HAP-1 (cell line): ENCODE data around the gene KIF12.
A peak's percentile ranks its signal among the peaks of the same experiment; 100 is the strongest.

Experiments
- DNase-seq, 2 experiments: peaks; one replicate each; pipeline ENCODE4 v3.0.0-alpha.2; 2016 to 2020; ENCODE audit warnings: low spot score in 2 of 2
- H3K27me3 ChIP-seq: fragments of 250-450 bp; sonication (Bioruptor Pico); 2 replicates; pipeline ENCODE4 v1.5.1; 2020; ENCODE audit warnings: low read depth, mild to moderate bottlenecking, moderate library complexity
- H3K36me3 ChIP-seq: fragments of 250-450 bp; sonication (Bioruptor Pico); replicated peaks from 2 replicates; pipeline ENCODE4 v1.5.1; 2020; ENCODE audit warnings: mild to moderate bottlenecking
- H3K4me1 ChIP-seq: fragments of 250-450 bp; sonication (Bioruptor Pico); 2 replicates; pipeline ENCODE4 v1.5.1; 2020; ENCODE audit warnings: mild to moderate bottlenecking
- H3K4me3 ChIP-seq: fragments of 250-450 bp; sonication (Bioruptor Pico); 2 replicates; pipeline ENCODE4 v1.5.1; 2020; ENCODE audit warnings: mild to moderate bottlenecking, moderate library complexity
- H3K9me3 ChIP-seq: fragments of 250-450 bp; sonication (Bioruptor Pico); 2 replicates; pipeline ENCODE4 v1.5.1; 2020; ENCODE audit warnings: mild to moderate bottlenecking, moderate library complexity
- in situ Hi-C: fragments of 300-500 bp; cut with MboI; formaldehyde crosslinking; loops from 3 replicates; pipeline ENCODE4 v1.14.3; 2020; ENCODE audit warnings: low sequenced_read_pairs, inconsistent platforms, mixed read lengths

Gene KIF12

DNA sequence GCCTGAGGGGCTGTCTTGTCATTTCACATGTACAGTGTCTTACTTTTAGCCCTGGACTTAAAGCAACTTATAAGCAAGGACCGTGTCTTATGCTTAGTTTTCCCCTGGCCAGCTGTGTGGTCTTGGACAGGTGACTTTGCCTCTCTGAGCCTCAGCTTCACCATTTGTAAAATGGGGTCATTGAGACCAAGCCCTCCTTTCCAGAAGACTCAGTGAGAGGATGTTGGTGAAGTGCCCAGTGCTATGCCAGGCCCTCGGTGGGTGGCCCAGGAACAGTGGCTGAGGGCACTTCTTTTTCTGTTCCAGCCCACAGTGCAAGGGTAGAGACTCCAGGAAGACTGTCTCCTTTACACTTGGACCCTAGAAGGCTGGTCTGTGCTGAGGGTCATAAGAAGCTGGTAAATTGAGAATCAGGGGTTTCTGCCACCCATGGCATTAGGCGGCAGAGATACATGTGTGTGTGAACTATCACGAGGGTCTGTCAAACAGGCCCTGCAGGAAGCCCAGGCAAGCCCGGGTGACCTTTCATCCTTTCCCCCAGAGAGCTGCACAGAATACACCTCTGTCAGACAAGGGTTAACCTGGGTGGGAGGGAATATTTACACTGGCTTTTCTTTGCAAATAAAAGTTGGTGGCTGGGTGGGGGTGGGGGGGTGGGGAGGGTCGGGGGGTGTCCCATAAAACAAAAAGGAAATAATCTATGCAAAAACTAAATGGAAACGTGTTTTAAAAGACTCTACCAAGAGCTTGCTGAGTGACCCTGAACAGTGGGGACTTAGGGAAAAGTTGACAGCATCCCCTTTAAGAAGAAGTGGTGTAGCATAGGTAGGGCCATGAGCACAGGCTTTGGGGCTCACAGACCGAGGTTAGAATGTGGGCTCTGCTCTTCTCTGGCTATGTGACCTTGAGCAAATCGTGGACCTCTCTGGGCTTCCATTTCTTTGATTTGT lies 20.4 kb upstream of the KIF12 start:
- Histone ChIP-seq H3K9me3 (no peaks in the 10 kb centered on the region), H3K36me3 (no peaks in the 10 kb centered on the region), H3K4me3 (no peak overlapping the region), H3K4me1 (no peaks in the 10 kb centered on the region), H3K27me3 (peaks cover 19% of the 10 kb centered on the region)
- in situ Hi-C loops = no loop called here
- no peak for DNase-seq

DNA sequence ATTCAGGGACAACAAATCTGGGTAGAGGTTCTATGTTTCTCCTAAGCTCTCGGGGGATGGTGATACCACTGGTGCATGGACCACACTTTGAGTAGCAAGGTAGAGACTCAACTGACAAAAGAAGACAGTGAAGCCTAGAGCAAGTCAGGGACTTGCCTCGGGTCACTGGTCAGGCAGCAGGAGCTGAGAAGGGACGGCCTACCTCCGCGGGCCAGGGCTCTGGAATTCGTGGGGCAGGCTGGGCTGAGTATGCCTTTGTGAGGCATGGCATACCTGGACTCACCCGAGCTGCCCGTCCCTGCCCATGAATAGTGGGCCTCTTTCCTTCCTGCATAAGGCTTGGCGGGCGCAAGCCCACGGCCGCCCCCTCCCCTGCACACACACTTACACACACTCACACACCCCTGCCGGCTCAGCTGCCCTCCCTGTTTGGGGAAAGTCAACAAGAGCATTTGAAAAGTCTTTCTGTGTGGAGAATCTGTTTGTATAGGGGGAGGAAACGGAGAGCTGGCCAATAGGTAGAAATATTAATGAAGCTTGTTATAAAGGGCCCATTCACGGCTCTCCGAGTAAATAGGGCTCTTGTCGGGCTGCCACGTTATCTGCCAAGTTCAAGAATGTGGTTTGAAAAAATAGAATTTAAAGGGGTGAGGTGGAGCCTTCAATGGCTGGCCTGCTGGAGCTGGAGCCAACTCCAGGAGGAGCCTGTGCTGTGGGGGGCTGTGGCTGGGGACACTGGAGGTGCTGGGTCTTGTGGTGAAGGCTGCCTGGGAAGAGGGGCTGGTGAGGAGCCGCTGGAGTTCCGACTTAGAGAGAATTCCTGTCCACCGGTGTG lies 19.1 kb upstream of the KIF12 start:
- DNase-seq = no peak
- no peaks in the 10 kb centered on the region for H3K36me3 ChIP-seq
- in situ Hi-C loops = no loop called here
- H3K4me3 ChIP-seq = no peak overlapping the region
- H3K27me3 ChIP-seq = peaks cover 19% of the 10 kb centered on the region
- no peaks in the 10 kb centered on the region for H3K4me1 ChIP-seq
- H3K9me3 ChIP-seq = no peaks in the 10 kb centered on the region

DNA sequence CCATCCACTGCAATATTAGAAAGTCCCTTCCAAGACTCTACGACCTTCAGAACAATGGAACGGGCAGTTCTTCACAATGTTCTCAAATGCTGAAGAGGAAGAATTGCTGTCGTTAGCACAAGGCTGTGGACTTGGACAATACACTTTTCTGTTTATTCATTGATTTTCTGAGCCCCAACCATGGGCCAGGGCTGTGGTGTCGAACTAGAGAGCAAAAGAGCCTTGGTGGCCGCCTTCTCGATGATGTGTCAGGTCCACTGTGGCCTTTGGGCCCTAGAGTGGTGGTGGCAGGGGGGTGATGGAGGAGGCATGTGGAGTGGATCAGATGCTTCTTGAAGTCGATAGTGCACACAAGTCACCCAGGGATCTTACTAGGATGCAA lies 18.5 kb upstream of the KIF12 start:
- Histone ChIP-seq H3K4me3 (no peak overlapping the region), H3K36me3 (no peaks in the 10 kb centered on the region), H3K9me3 (no peaks in the 10 kb centered on the region), H3K27me3 (peaks cover 19% of the 10 kb centered on the region), H3K4me1 (no peaks in the 10 kb centered on the region)
- in situ Hi-C loops = no loop called here
- DNase-seq = no peak

DNA sequence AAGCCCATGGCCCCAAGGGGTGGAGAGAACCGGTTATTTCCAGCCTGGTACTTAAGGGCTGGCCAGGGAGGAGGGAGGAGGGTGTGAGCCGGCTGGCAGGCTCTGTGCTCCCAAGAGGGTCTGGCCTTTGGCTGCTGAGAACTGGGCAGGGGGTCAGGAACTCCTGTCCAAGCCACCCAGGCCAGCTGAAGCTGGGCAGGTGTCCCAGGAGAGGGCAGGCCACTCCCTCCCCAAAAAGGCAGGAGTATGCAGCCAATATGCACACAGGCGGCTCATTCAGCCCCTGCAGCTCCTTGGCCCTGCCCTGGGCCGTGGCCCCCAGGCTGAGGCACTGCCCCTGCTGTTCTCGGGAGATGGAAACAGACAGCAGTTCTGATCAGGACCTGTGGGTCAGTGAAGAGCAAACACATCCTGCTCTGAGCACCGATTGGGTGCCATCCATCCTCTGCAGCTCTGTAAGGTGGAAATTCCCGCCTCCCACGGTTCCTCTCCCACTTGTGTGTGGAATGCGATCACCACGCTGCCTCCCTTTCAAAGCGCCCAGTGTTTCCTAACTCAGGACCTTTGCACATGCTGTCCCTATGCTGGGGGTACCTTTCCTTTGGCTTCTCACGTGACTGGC lies 17.1 kb upstream of the KIF12 start:
- Histone ChIP-seq H3K27me3 (peaks cover 19% of the 10 kb centered on the region), H3K9me3 (no peaks in the 10 kb centered on the region), H3K36me3 (no peaks in the 10 kb centered on the region), H3K4me1 (no peaks in the 10 kb centered on the region), H3K4me3 (no peak overlapping the region)
- in situ Hi-C loops = no loop called here
- no peak for DNase-seq

DNA sequence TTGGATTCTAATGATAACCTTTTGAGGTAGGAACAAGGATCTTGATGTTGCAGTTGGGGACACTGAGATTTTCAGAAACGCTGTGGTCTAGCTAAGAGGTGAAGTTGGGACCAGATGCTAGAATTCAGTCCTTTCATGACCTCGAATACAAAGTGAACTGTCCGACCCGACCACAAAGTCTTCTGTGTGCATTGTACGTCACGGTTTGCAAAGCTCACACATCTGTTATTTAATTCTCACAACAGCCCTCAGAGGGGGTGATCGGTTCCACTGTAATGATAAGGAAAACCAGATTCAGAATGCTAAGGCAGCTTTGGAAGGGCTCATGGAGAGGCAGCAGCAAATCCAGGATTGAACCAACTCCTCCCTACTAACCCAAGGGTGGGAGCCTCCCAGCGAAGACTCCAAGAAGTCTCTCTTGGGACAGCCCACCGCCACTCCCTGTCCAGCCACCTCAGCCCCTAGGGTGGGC lies 16.6 kb upstream of the KIF12 start:
- no peaks in the 10 kb centered on the region for H3K4me1 ChIP-seq
- H3K9me3 ChIP-seq = no peaks in the 10 kb centered on the region
- DNase-seq = no peak
- H3K36me3 ChIP-seq = no peaks in the 10 kb centered on the region
- peaks cover 19% of the 10 kb centered on the region for H3K27me3 ChIP-seq
- in situ Hi-C loops = no loop called here
- no peak overlapping the region for H3K4me3 ChIP-seq

DNA sequence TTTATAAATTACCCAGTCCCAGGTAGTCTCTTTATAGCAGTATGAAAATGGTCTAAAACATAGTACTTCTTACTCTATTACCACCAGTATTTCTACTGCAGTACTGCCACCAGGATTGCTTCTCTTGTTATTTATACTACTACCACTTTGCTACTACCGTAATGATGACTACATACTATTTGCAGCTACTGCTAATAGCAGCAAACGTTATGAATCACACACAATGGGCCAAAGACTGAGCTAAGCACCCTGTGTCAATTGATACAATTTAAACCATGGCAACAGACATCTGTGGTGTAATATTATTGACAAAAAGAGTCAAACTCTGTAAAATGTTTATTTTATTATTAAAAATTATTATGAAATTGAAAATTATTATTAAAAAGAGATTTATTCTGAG lies 15.3 kb upstream of the KIF12 start:
- no peak for DNase-seq
- Histone ChIP-seq H3K4me3 (no peak overlapping the region), H3K27me3 (peaks cover 16% of the 10 kb centered on the region), H3K9me3 (no peaks in the 10 kb centered on the region), H3K36me3 (no peaks in the 10 kb centered on the region), H3K4me1 (no peaks in the 10 kb centered on the region)
- in situ Hi-C loops = no loop called here

DNA sequence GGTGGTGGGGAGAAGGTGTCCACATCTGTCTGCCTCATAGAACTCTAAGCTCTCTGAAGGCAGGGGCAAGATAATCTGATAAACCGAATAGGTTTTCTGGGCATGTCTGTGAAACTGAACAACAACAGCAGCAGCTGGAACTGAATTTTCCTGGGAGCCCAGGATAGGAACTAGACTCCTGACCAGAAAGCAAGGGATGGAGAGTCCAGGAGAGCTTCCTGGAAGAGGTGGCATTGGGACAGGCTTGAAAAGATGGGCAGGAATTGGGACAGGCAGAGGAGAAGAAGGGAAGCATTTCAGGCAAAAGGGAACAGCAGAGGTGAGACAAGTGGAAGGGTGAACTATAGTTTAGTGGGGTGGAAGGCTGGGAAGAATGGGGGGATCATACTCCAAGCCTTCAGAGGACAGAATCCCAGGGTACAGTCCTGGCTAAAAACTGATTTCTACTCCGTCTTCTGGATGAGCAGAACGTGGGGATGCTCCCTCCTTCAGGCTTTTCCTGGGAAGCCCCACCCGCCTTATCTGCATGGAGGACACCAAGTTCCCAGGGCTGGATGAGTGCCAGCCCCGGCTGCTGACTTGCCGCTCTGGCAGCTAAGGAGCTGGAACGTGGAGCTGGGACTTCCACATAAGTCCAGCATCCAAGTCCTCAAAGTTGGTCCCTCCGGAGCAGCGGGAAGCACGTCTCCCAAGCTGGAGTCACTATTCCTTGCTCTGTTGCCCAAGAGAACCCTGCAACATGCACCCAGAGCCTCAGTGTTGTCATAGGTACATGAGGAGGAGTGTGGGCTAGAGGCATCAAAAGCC lies 13.9 kb upstream of the KIF12 start:
- Histone ChIP-seq H3K36me3 (no peaks in the 10 kb centered on the region), H3K27me3 (peaks cover 7% of the 10 kb centered on the region), H3K9me3 (no peaks in the 10 kb centered on the region), H3K4me3 (no peak overlapping the region), H3K4me1 (no peaks in the 10 kb centered on the region)
- no peak for DNase-seq
- in situ Hi-C loops = no loop called here

DNA sequence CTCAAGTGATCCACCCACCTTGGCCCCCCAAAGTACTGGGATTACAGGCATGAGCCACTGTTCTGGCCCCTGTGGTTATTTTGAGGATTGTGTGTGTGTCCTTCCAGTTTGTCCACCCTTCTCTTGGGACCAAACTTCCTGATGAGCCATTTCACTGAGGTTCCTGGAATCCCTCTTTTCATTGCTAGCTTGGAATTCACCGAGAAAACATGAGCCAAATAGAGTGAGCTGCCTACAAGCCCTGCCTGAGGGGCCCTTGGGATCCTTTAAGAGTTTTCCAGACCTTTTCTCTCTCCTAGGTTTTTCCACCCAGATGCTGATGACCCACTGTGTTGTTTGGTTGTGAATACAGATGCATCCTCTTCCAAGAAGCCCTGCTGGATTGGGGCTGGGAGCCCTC lies 13.2 kb upstream of the KIF12 start:
- in situ Hi-C loops = no loop called here
- Histone ChIP-seq H3K9me3 (no peaks in the 10 kb centered on the region), H3K27me3 (peaks cover under 1% of the 10 kb centered on the region; the same call in 1 of the 2 replicates), H3K36me3 (no peaks in the 10 kb centered on the region), H3K4me1 (no peaks in the 10 kb centered on the region), H3K4me3 (no peak overlapping the region)
- no peak for DNase-seq

DNA sequence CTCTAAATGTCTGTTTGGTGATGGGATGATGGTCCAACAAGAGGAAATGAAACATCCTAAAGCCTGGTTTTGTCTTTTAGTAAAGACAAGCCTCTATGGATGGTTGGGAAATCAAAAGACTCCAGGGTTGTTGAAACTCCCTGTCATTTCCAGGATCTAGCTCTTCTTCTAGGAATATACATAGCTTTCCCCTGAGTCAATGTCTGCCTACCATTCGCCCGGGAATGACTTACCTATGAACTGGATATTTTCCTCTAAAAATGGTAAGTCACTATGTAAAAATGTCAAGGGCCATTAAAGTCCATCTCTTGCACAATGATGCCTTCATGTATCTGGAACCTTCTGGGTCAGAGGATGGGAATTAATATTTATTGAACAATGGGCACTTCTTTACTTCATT lies 11.1 kb upstream of the KIF12 start:
- peaks cover 9% of the 10 kb centered on the region for H3K27me3 ChIP-seq
- DNase-seq = no peak
- no peaks in the 10 kb centered on the region for H3K4me1 ChIP-seq
- no peak overlapping the region for H3K4me3 ChIP-seq
- in situ Hi-C loops = no loop called here
- H3K36me3 ChIP-seq = no peaks in the 10 kb centered on the region
- H3K9me3 ChIP-seq = no peaks in the 10 kb centered on the region

DNA sequence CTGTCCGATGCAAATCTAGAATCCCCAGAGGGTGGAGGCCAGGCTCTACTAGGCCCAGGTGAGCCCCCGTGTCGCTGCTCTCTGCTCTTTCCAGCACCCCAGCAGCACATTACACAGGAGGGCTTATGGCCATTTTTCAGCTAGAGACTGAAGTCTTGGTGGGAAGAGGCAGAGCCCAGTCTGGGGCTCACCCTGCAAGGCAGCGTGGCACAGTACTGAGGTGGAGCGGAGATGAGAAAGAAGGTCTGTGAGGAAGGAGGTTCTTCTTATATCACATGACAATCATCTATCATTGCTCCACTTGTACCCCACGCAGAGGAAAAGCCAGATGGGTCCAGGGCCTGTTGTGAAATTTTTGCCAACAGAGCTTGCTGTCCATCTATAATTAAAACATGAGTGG lies 10.0 kb upstream of the KIF12 start:
- Histone ChIP-seq H3K27me3 (peaks cover 18% of the 10 kb centered on the region), H3K36me3 (no peaks in the 10 kb centered on the region), H3K4me1 (no peaks in the 10 kb centered on the region), H3K4me3 (no peak overlapping the region), H3K9me3 (no peaks in the 10 kb centered on the region)
- DNase-seq = no peak
- in situ Hi-C loops = loop anchor here (10.0 kb wide), 1 partner anchor 56 kb away; no protein-coding TSS in a partner anchor

DNA sequence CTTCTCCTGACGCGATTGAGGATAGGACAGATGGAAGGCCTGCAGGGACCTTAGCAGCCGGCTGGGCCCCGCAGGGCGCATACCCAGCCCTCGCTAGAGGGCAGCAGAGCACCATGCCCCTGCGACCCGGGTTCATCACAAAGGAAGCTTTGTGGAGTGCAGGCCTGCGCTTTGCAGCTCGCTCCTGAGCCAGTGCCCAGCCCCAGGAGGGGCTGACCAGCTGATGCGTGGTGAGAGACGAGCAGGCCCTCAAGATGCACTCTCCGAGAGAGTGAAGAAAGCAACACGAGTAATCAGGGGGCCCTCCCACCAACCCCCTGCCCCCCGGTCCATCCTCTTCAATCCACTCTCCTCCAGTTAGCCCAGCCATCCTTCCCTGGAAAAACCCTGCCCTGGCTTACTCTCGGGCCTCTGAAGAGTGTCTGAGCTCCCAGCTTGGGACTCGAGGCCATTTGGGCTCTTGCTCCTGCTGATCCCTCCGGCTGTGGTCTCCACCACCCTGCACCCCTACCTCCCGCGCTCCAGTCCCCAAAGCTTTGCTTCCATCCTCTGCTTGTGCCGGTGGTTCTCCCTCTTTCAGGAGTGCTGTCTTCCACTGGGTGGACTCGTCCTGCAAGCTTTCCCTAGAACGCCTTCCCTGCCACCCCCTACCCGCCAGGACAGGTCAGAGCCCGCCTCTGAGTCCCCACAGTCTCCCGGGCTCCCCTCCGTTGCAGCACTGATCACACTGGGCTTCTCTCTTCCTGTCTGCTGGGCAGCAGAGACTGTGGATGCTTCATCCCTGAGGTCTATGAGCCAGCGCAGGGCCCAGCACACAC lies 9.1 kb upstream of the KIF12 start:
- Histone ChIP-seq H3K36me3 (no peaks in the 10 kb centered on the region), H3K4me3 (no peak overlapping the region), H3K27me3 (peaks cover 23% of the 10 kb centered on the region), H3K4me1 (no peaks in the 10 kb centered on the region), H3K9me3 (no peaks in the 10 kb centered on the region)
- in situ Hi-C loops = loop anchor here (10.0 kb wide), 1 partner anchor 57 kb away; no protein-coding TSS in a partner anchor
- DNase-seq = peak; percentile 69 to 85

DNA sequence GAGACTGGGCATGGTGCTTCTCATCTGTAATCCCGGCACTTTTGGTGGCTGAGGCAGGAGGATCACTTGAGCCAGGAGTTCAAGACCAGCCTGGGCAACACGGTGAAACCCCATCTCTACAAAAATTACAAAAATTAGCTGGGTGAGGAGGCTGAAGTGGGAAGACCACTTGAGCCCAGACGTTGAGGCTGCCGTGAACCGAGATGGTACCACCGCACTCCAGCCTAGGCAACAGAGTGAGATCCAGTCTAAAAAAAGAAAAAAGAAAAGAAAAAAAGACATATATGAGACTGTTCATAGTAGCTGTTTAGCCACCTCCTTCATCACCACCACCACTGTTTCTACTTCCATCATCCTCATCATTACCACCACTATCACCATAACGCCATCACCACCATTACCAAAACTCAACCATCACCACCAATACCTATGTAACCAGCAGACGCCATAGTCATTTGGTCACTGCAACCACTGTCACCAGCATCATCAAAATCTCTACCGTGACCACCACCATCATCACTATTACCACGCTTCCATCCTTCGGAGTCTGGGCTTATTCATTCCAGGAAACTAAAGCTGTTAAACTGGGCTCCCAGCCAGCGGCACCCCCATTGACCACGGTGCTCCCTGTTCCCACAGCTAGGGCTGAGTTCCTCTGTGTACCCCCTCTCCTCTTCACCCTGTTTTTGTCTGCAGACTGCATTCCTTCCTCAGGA lies 8.4 kb upstream of the KIF12 start:
- in situ Hi-C loops = loop anchor here (10.0 kb wide), 1 partner anchor 57 kb away; no protein-coding TSS in a partner anchor

More for the DNA sequence above, 8.4 kb upstream of the KIF12 start:
- H3K4me3 ChIP-seq = no peak overlapping the region
- 0 out of 2 replicates have a peak, but pooled peaks cover 4% of the 10 kb centered on the region for H3K9me3 ChIP-seq
- H3K27me3 ChIP-seq = peaks cover 24% of the 10 kb centered on the region
- no peak for DNase-seq
- H3K36me3 ChIP-seq = no peaks in the 10 kb centered on the region
- no peaks in the 10 kb centered on the region for H3K4me1 ChIP-seq
